T-helper 1 cell treated with Interleukin-12 subunit alpha and Interleukin-12 subunit beta and Interleukin-4 antibody, amounts not matched to agents 30 μg/mL and 1 μg/mL, for 36 hours (primary cell): ENCODE results near the gene PLS1.

Source experiments
- H3K27ac Mint-ChIP-seq: one replicate; pipeline ENCODE4 v1.8.0; 2021; ENCODE audit warnings: mild to moderate bottlenecking, mixed read lengths
- H3K27me3 Mint-ChIP-seq: one replicate; pipeline ENCODE4 v1.8.0; 2021; ENCODE audit warnings: low read depth, mixed read lengths
- H3K36me3 Mint-ChIP-seq: one replicate; pipeline ENCODE4 v1.8.0; 2021; ENCODE audit warnings: low read depth, mixed read lengths
- H3K4me1 Mint-ChIP-seq: one replicate; pipeline ENCODE4 v1.8.0; 2021; ENCODE audit warnings: low read depth, mixed read lengths
- H3K4me3 Mint-ChIP-seq: one replicate; pipeline ENCODE4 v1.8.0; 2021; ENCODE audit warnings: mild to moderate bottlenecking, moderate library complexity, mixed read lengths
- H3K9me3 Mint-ChIP-seq: one replicate; pipeline ENCODE4 v1.8.0; 2021; ENCODE audit warnings: mixed read lengths

Gene PLS1

GRCh38 chr3:142642956-142643355, 46.8 kb downstream of the PLS1 start:
- no peaks in the 10 kb centered on the region for H3K9me3 Mint-ChIP-seq
- H3K27ac Mint-ChIP-seq, result no peak overlapping the region
- peaks cover under 1% of the 10 kb centered on the region for H3K36me3 Mint-ChIP-seq
- no peak overlapping the region for H3K4me3 Mint-ChIP-seq
- H3K27me3 Mint-ChIP-seq, result no peaks in the 10 kb centered on the region
- no peaks in the 10 kb centered on the region for H3K4me1 Mint-ChIP-seq

GRCh38 chr3:142644502-142644901, 48.3 kb downstream of the PLS1 start:
- Mint-ChIP-seq H3K27me3 (no peaks in the 10 kb centered on the region), H3K4me3 (no peak overlapping the region), H3K27ac (no peak overlapping the region), H3K9me3 (no peaks in the 10 kb centered on the region), H3K4me1 (no peaks in the 10 kb centered on the region), H3K36me3 (peaks cover 2% of the 10 kb centered on the region)

- no peaks in the 10 kb centered on the region for H3K27me3 Mint-ChIP-seq
- H3K9me3 Mint-ChIP-seq, result no peaks in the 10 kb centered on the region
- H3K36me3 Mint-ChIP-seq, result peaks cover 2% of the 10 kb centered on the region
- no peak overlapping the region for H3K27ac Mint-ChIP-seq
- no peaks in the 10 kb centered on the region for H3K4me1 Mint-ChIP-seq
- no peak overlapping the region for H3K4me3 Mint-ChIP-seq
Measured at GRCh38 chr3:142645236-142645793, 49.1 kb downstream of the PLS1 start.

DNA sequence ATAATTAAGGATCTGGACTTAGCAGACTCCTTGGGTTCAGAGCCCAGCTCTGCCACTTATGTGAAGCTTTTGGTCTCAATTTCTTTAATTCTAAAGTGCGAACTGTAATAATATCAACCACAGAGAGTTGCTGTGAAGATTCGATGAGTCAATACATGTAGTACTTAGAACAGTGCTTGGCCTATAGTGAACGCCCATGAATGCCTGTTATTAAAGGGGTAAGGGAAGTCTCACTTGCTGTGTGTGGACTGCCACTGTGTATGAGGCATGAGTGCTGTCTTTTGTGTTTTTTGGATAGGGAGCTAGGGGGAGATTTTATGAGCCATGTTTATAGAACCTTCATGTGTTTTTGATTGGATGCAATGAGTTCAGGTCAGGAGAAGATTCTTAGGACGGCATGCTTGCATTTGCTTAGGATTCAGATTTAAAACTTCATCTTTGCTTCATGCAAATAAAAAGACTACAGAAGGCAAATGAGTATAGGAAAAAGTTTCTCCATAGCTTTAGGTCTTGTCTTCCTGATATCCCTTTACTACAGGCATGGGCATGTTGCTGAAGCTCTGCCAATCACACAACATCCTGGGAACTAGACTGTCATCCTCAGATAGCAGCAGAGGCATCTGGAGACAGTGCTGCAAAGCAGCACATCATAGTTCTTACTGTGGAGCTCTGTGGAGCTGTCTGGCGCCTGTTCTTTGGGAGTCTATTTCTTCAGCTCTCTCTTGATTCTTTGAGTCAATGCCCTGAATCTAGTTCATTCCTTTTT, 50.0 kb downstream of the PLS1 start:
- Mint-ChIP-seq H3K9me3 (no peaks in the 10 kb centered on the region), H3K27me3 (no peaks in the 10 kb centered on the region), H3K4me3 (no peak overlapping the region)

DNA sequence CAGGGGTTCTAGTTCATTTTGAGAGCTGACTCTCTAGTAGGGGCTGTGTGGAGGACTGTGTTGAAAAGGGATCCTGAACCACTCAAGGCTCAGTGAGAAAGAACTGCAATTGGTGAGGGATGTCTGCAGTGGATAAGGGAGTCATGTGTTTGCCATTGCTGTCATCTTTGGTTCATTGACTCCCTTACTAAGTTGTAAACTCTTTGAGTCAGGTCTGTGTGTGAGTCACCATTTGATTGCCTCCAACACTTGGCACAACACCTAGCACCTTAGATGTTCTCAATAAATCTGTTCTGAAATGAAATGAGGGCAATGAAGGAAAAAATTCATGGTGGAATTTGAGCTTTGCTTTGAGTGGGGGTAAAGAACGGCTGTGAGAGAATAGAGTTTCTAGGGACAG, 51.7 kb downstream of the PLS1 start:
- Mint-ChIP-seq H3K36me3 (peaks cover 2% of the 10 kb centered on the region), H3K9me3 (no peaks in the 10 kb centered on the region), H3K27me3 (no peaks in the 10 kb centered on the region)

More for the DNA sequence above, 50.0 kb downstream of the PLS1 start:
- Mint-ChIP-seq H3K27ac (no peak overlapping the region), H3K36me3 (peaks cover 2% of the 10 kb centered on the region), H3K4me1 (no peaks in the 10 kb centered on the region)

DNA sequence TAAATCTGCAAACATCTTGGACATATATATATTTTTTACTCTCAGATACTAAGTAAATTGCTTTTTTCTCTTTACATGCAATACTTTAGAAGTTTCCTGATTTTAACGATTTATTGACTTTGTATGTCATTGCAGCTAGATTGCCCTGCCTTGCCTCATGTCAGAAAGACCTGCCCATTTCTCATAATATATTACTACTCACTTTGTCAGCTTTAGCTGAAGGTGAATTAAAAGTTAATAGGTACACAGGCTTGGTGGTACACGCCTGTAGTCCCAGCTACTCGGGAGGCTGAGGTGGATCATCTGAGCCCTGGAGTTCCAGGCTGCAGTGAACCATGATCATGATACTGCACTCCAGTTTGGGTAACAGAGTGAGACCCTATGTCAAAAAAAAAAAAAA, 52.8 kb downstream of the PLS1 start:
- Mint-ChIP-seq H3K9me3 (no peaks in the 10 kb centered on the region), H3K4me3 (no peak overlapping the region), H3K36me3 (peaks cover 2% of the 10 kb centered on the region), H3K27me3 (no peaks in the 10 kb centered on the region), H3K27ac (no peak overlapping the region), H3K4me1 (no peaks in the 10 kb centered on the region)

More for the DNA sequence above, 51.7 kb downstream of the PLS1 start:
- Mint-ChIP-seq H3K4me3 (no peak overlapping the region), H3K4me1 (no peaks in the 10 kb centered on the region), H3K27ac (no peak overlapping the region)

- H3K27me3 Mint-ChIP-seq, result no peaks in the 10 kb centered on the region
- no peak overlapping the region for H3K4me3 Mint-ChIP-seq
- peaks cover 2% of the 10 kb centered on the region for H3K36me3 Mint-ChIP-seq
- no peaks in the 10 kb centered on the region for H3K9me3 Mint-ChIP-seq
- no peaks in the 10 kb centered on the region for H3K4me1 Mint-ChIP-seq
- no peak overlapping the region for H3K27ac Mint-ChIP-seq
Measured at GRCh38 chr3:142650001-142650693, 54.0 kb downstream of the PLS1 start.

GRCh38 chr3:142651711-142652110, 55.5 kb downstream of the PLS1 start:
- no peaks in the 10 kb centered on the region for H3K9me3 Mint-ChIP-seq
- H3K27ac Mint-ChIP-seq, result no peak overlapping the region
- no peaks in the 10 kb centered on the region for H3K27me3 Mint-ChIP-seq
- H3K4me1 Mint-ChIP-seq, result no peaks in the 10 kb centered on the region
- no peak overlapping the region for H3K4me3 Mint-ChIP-seq
- peaks cover 2% of the 10 kb centered on the region for H3K36me3 Mint-ChIP-seq

GRCh38 chr3:142652826-142653292, 56.7 kb downstream of the PLS1 start:
- Mint-ChIP-seq H3K4me3 (no peak overlapping the region), H3K27me3 (no peaks in the 10 kb centered on the region), H3K9me3 (no peaks in the 10 kb centered on the region), H3K27ac (no peak overlapping the region), H3K4me1 (no peaks in the 10 kb centered on the region), H3K36me3 (peaks cover 2% of the 10 kb centered on the region)

DNA sequence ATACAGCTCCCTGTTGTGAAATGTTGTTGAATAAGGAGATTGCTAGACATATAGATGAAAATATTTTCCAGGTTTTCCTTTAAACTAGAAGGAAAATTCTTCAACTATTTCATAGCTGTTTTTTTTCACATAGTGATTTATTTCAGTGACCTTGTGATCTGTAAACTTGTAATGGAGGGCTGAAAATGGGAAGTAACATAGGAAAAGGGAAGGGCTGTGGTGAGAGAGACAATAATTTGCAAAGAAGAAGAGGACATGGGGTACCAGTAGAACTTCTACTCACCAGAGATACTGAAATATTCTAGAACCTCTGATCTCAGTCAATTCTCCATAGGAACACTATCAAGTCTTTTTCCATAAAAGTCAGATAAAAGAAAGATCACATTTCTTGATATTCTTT, 60.4 kb downstream of the PLS1 start:
- Mint-ChIP-seq H3K4me1 (no peaks in the 10 kb centered on the region), H3K36me3 (no peaks in the 10 kb centered on the region), H3K9me3 (no peaks in the 10 kb centered on the region), H3K27ac (no peak overlapping the region), H3K27me3 (no peaks in the 10 kb centered on the region), H3K4me3 (no peak overlapping the region)

- no peaks in the 10 kb centered on the region for H3K4me1 Mint-ChIP-seq
- H3K27me3 Mint-ChIP-seq, result no peaks in the 10 kb centered on the region
- no peak overlapping the region for H3K4me3 Mint-ChIP-seq
- H3K9me3 Mint-ChIP-seq, result no peaks in the 10 kb centered on the region
- no peaks in the 10 kb centered on the region for H3K36me3 Mint-ChIP-seq
- no peak overlapping the region for H3K27ac Mint-ChIP-seq
Measured at GRCh38 chr3:142657033-142657432, 60.8 kb downstream of the PLS1 start.

- Mint-ChIP-seq H3K27ac (no peak overlapping the region), H3K4me3 (no peak overlapping the region), H3K27me3 (no peaks in the 10 kb centered on the region), H3K36me3 (no peaks in the 10 kb centered on the region), H3K4me1 (no peaks in the 10 kb centered on the region), H3K9me3 (no peaks in the 10 kb centered on the region)
Measured at GRCh38 chr3:142660383-142660782, 64.2 kb downstream of the PLS1 start.

- Mint-ChIP-seq H3K4me1 (no peaks in the 10 kb centered on the region), H3K27ac (no peak overlapping the region), H3K36me3 (no peaks in the 10 kb centered on the region), H3K9me3 (no peaks in the 10 kb centered on the region), H3K27me3 (no peaks in the 10 kb centered on the region), H3K4me3 (no peak overlapping the region)
Measured at GRCh38 chr3:142660893-142661292, 64.7 kb downstream of the PLS1 start.

DNA sequence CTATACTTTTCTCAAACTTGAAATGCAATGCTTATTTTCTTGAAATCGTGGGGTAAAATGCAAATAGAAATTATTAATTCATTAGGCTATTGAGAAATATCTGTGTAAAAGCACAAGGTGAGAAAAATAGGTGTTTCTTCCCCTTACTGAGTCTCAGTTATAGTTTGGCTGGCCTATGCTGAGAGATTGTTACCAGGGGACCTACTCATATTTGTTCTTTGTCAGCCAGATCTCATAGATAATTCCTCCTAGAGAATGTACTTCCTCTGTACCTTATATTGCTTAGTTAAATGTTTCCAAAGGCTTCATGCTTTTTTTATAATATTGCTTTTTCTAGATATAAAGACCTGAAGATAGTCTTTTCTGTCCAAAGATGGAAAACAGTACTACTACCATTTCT, 67.7 kb downstream of the PLS1 start:
- Mint-ChIP-seq H3K4me3 (no peak overlapping the region), H3K4me1 (no peaks in the 10 kb centered on the region), H3K36me3 (no peaks in the 10 kb centered on the region), H3K27me3 (no peaks in the 10 kb centered on the region), H3K9me3 (no peaks in the 10 kb centered on the region), H3K27ac (no peak overlapping the region)

GRCh38 chr3:142664311-142664710, 68.1 kb downstream of the PLS1 start:
- Mint-ChIP-seq H3K27me3 (no peaks in the 10 kb centered on the region), H3K9me3 (no peaks in the 10 kb centered on the region), H3K36me3 (no peaks in the 10 kb centered on the region), H3K27ac (no peak overlapping the region), H3K4me1 (no peaks in the 10 kb centered on the region), H3K4me3 (no peak overlapping the region)
